ENCODE measurements around the gene ABHD2.
"Not testable (repeated sequence)": the region's sequence is repeated elsewhere in the genome, so short reads cannot be mapped to it uniquely, and the experiment has no call there.

ABHD2 gene

GRCh38 chr15:89243691-89244573, 155.7 kb downstream of the ABHD2 start, which contains the start of gene FANCI:
Gene FANCI, plus strand, starts transcription at chr15:89243979. Its CDS starts 3,669 bp downstream, at chr15:89247648.
- peak within 1 kb of the TSS; percentile 89 for H3K4me3 ChIP-seq (ENCODE audit: low read depth, low read length)
- DNase-seq (ENCODE audit: low read depth): peak; percentile 67

GRCh38 chr15:89244574-89244903, 156.3 kb downstream of the ABHD2 start:
- H3K4me3 ChIP-seq (ENCODE audit: low read depth, low read length): peak overlapping the region; percentile 89

GRCh38 chr15:89247446-89247845, 159.2 kb downstream of the ABHD2 start:
- DNase-seq (ENCODE audit: low read depth): no peak
- no peak overlapping the region for H3K4me3 ChIP-seq (ENCODE audit: low read depth, low read length)

More at GRCh38 chr15:89244574-89244903, 156.3 kb downstream of the ABHD2 start:
- DNase-seq (ENCODE audit: low read depth): no peak

GRCh38 chr15:89248584-89248983, 160.3 kb downstream of the ABHD2 start:
- H3K4me3 ChIP-seq (ENCODE audit: low read depth, low read length): no peak overlapping the region
- no peak for DNase-seq (ENCODE audit: low read depth)

GRCh38 chr15:89250142-89250541, 161.9 kb downstream of the ABHD2 start:
- H3K4me3 ChIP-seq (ENCODE audit: low read depth, low read length); DNase-seq (ENCODE audit: low read depth): not testable (repeated sequence)
